ENCODE measurements around the gene ZDHHC7. TPM values are rescaled to one million over a fixed set of nuclear protein-coding genes. Genes with fewer than 3 reads are reported as not detected.

The ZDHHC7 gene
- polyA plus RNA-seq, 3 donors = 47.0 to 62.5 (median 61.7) TPM

- DNase-seq = no peak
These were observed 7.4 kb downstream of the ZDHHC7 start for GRCh38 chr16:85003725-85004586.

GRCh38 chr16:85003076-85003475 is 8.3 kb downstream of the ZDHHC7 start:
- DNase-seq = no peak

GRCh38 chr16:85002608-85003007 is 8.7 kb downstream of the ZDHHC7 start:
- DNase-seq = no peak

GRCh38 chr16:85002099-85002541 is 9.2 kb downstream of the ZDHHC7 start:
- no peak for DNase-seq

- DNase-seq = no peak
These were observed 11.4 kb downstream of the ZDHHC7 start for GRCh38 chr16:84999857-85000480.

- DNase-seq = no peak
These were observed 12.1 kb downstream of the ZDHHC7 start for GRCh38 chr16:84999200-84999599.

GRCh38 chr16:84996365-84996764 is 15.0 kb downstream of the ZDHHC7 start:
- no peak for DNase-seq

GRCh38 chr16:84995663-84996062 is 15.7 kb downstream of the ZDHHC7 start:
- DNase-seq = no peak

GRCh38 chr16:84993926-84994325 is 17.4 kb downstream of the ZDHHC7 start:
- DNase-seq = no peak

GRCh38 chr16:84992717-84993075 is 18.6 kb downstream of the ZDHHC7 start:
- DNase-seq = no peak

GRCh38 chr16:84990782-84991181 is 20.6 kb downstream of the ZDHHC7 start:
- no peak for DNase-seq

GRCh38 chr16:84989749-84990620 is 21.4 kb downstream of the ZDHHC7 start:
- DNase-seq = no peak

- DNase-seq = no peak
These were observed 22.8 kb downstream of the ZDHHC7 start for GRCh38 chr16:84988328-84989080.

GRCh38 chr16:84986879-84987278 is 24.5 kb downstream of the ZDHHC7 start:
- DNase-seq = no peak

- no peak for DNase-seq
These were observed 25.2 kb downstream of the ZDHHC7 start for GRCh38 chr16:84986102-84986501.

- DNase-seq = no peak
These were observed 26.0 kb downstream of the ZDHHC7 start for GRCh38 chr16:84985079-84986065.

- DNase-seq = no peak
These were observed 28.9 kb downstream of the ZDHHC7 start for GRCh38 chr16:84982434-84982833.

GRCh38 chr16:84979516-84979915 is 31.8 kb downstream of the ZDHHC7 start:
- DNase-seq = no peak

- DNase-seq = no peak
These were observed 34.5 kb downstream of the ZDHHC7 start for GRCh38 chr16:84976644-84977400.

GRCh38 chr16:84975522-84975921 is 35.8 kb downstream of the ZDHHC7 start:
- DNase-seq = no peak
